Gastroesophageal sphincter (tissue), 4 donors: ENCODE measurements around the gene YPEL4. TPM values are rescaled to one million over a fixed set of nuclear protein-coding genes. Genes with fewer than 3 reads are reported as not detected.

Source experiments
- ATAC-seq: fragments of 150-250 bp; one replicate; pipeline ENCODE4 v1.9.1; 2016; ENCODE audit warnings: mild to moderate bottlenecking, moderate library complexity
- H3K27ac ChIP-seq, 4 donors: fragments of 200-600 bp; sonication (generic) in 3 of 4; 1 replicate in 3 of 4; 2 replicates in 1 of 4; pipeline ENCODE4 v1.5.1; 2016 to 2019
- H3K27me3 ChIP-seq: fragments of 200-600 bp; sonication (generic); one replicate; pipeline ENCODE4 v1.5.1; 2019
- H3K36me3 ChIP-seq, 2 donors: fragments of 200-600 bp; sonication (generic); one replicate each; pipeline ENCODE4 v1.5.1; 2019; ENCODE audit warnings: control low read depth in 1 of 2
- H3K4me1 ChIP-seq, 3 donors: fragments of 200-600 bp; sonication (generic); 1 replicate in 2 of 3; 2 replicates in 1 of 3; pipeline ENCODE4 v1.5.1; 2016 to 2019; ENCODE audit warnings: control low read depth in 2 of 3
- H3K4me3 ChIP-seq, 2 donors: fragments of 200-600 bp; sonication (generic); one replicate each; pipeline ENCODE4 v1.5.1; 2019; ENCODE audit warnings: mild to moderate bottlenecking in 1 of 2, moderate library complexity in 1 of 2
- H3K9me3 ChIP-seq, 3 donors: fragments of 200-600 bp; sonication (generic); one replicate each; pipeline ENCODE4 v1.5.1; 2017 to 2019; ENCODE audit warnings: control low read depth in 2 of 3
- EP300 ChIP-seq: sonication (generic); formaldehyde crosslinking; IDR thresholded peaks from one replicate; pipeline ENCODE4 v1.6.1; 2017; ENCODE audit warnings: antibody characterized with exemption, mild to moderate bottlenecking
- POLR2A ChIP-seq, 2 donors: fragments of 450-650 bp; IDR thresholded peaks; one replicate each; pipeline ENCODE4 v1.6.1; 2017; ENCODE audit warnings: antibody characterized with exemption in 2 of 2, mild to moderate bottlenecking in 2 of 2, moderate library complexity in 1 of 2
- POLR2AphosphoS5 ChIP-seq: sonication (generic); formaldehyde crosslinking; IDR thresholded peaks from one replicate; pipeline ENCODE4 v1.6.1; 2017; ENCODE audit warnings: antibody characterized with exemption
- WGBS, 2 donors: methylation state at CpG; one replicate each; pipeline ENCODE4 v1.1.5; 2018; ENCODE audit warnings: low coverage in 1 of 2; 5-methylcytosine and 5-hydroxymethylcytosine counted together
- total RNA-seq, 4 donors: library from RNA; depleted of rRNA; stranded (reverse); fragments of >200 nt; gene quantifications; one replicate each; pipeline ENCODE4 v1.1.0, GENCODE V29; 2016
- TF ChIP-seq, protein P1 (sequence below), 4 experiments: fragments of 200-600 bp in 2 of 4; fragments of 450-650 bp in 2 of 4; sonication (generic) in 1 of 4; IDR thresholded peaks; one replicate each; pipeline ENCODE4 v1.5.1; 2017 to 2019; ENCODE audit warnings: antibody characterized with exemption in 4 of 4, mild to moderate bottlenecking in 2 of 4, moderate library complexity in 2 of 4

Gene YPEL4
- total RNA-seq, 4 donors from 2014 or later = 1.2 to 3.3 (median 1.5) TPM

DNA sequence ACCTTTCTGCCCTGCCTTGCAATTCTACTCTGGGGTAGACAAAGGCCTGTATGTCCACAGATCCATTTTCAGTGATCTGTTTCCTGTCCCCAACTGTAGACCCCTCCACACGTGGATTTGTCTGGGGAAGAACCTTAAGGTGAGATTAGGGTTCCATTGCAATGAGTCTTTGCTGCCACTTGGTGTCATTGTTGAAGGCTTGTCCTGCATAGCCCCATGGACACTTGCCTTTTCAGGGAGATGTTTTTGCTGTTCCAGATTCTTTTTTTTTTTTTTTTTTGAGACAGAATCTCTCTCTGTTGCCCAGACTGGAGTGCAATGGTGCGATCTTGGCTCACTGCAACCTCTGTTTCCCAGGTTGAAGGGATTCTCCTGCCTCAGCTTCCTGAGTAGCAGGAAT is 30.4 kb downstream of the YPEL4 start:
- no peak for TF ChIP-seq POLR2AphosphoS5
- TF ChIP-seq, protein P1, sequence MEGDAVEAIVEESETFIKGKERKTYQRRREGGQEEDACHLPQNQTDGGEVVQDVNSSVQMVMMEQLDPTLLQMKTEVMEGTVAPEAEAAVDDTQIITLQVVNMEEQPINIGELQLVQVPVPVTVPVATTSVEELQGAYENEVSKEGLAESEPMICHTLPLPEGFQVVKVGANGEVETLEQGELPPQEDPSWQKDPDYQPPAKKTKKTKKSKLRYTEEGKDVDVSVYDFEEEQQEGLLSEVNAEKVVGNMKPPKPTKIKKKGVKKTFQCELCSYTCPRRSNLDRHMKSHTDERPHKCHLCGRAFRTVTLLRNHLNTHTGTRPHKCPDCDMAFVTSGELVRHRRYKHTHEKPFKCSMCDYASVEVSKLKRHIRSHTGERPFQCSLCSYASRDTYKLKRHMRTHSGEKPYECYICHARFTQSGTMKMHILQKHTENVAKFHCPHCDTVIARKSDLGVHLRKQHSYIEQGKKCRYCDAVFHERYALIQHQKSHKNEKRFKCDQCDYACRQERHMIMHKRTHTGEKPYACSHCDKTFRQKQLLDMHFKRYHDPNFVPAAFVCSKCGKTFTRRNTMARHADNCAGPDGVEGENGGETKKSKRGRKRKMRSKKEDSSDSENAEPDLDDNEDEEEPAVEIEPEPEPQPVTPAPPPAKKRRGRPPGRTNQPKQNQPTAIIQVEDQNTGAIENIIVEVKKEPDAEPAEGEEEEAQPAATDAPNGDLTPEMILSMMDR (IDR thresholded peaks at IDR 0.05) = no peak
- no peak for TF ChIP-seq POLR2A (IDR thresholded peaks at IDR 0.05)
- TF ChIP-seq EP300 = no peak
- 80 to 87% methylated on average over 1 to 2 of the region's 2 CpGs for WGBS, 2 donors
- H3K36me3 ChIP-seq = peaks cover 0 to 36% of the 10 kb centered on the region in 2 donors
- no peak for ATAC-seq
- no peak overlapping the region for H3K27ac ChIP-seq
- no peaks in the 10 kb centered on the region for H3K4me1 ChIP-seq
- peaks cover 0 to 8% (median 0%) of the 10 kb centered on the region in 3 donors for H3K9me3 ChIP-seq
- no peak overlapping the region for H3K4me3 ChIP-seq
- H3K27me3 ChIP-seq = no peaks in the 10 kb centered on the region

DNA sequence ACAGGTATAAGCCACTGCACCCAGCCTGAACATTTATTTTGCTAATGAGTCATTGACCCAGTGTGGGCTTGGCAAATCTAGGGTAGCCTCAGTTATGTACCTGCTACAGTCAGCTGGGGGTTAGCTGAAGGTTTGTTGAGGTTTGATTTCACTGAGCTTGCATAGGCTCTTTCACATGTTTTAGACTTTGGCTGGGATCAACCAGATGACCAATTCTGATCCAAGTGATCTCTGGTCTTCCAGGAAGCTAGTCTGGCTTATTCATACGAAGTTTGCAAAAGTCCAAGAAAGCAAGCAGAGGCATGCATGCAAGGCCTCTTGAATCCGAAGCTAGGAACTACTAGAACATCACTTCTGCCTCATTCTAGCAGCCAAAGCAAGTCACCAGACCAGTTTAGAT is 31.3 kb downstream of the YPEL4 start:
- H3K36me3 ChIP-seq = peaks cover 0 to 45% of the 10 kb centered on the region in 2 donors
- H3K4me3 ChIP-seq = no peak overlapping the region
- 86 to 92% methylated on average over 1 to 2 of the region's 2 CpGs for WGBS, 2 donors
- peaks cover 0 to 8% (median 0%) of the 10 kb centered on the region in 3 donors for H3K9me3 ChIP-seq
- H3K27me3 ChIP-seq = no peaks in the 10 kb centered on the region
- TF ChIP-seq, protein P1 (IDR thresholded peaks at IDR 0.05) = no peak
- H3K4me1 ChIP-seq = no peaks in the 10 kb centered on the region
- no peak overlapping the region for H3K27ac ChIP-seq
- no peak for ATAC-seq

DNA sequence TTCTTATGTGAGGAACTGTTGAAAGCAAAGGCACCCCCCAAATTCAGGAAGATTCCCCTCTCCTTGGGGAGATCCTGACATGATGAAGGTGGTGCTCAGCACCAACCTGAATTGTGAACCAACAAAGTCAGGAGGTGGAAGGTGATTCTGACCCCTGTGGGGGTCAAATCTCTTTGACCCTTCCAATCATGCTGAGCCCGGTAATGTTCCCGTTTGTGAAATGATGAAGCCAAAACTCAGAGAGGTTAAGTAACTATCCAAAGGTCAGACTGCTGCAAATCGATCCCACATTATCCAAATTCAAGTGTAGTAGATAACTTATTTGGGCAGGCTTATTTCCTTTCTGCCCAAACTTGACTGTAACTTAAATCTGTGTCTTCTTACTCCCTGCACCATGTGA is 33.1 kb downstream of the YPEL4 start:
- no peak for ATAC-seq
- no peak for TF ChIP-seq EP300
- TF ChIP-seq, protein P1 (IDR thresholded peaks at IDR 0.05) = no peak
- no peak for TF ChIP-seq POLR2AphosphoS5
- no peak for TF ChIP-seq POLR2A (IDR thresholded peaks at IDR 0.05)
- Histone ChIP-seq H3K9me3 (peaks cover 0 to 8% (median 0%) of the 10 kb centered on the region in 3 donors), H3K4me1 (no peaks in the 10 kb centered on the region), H3K36me3 (peaks cover 0 to 64% of the 10 kb centered on the region in 2 donors), H3K27ac (no peak overlapping the region), H3K27me3 (no peaks in the 10 kb centered on the region), H3K4me3 (no peak overlapping the region)
- 51 to 55% methylated on average over 3 of the region's 3 CpGs for WGBS, 2 donors

DNA sequence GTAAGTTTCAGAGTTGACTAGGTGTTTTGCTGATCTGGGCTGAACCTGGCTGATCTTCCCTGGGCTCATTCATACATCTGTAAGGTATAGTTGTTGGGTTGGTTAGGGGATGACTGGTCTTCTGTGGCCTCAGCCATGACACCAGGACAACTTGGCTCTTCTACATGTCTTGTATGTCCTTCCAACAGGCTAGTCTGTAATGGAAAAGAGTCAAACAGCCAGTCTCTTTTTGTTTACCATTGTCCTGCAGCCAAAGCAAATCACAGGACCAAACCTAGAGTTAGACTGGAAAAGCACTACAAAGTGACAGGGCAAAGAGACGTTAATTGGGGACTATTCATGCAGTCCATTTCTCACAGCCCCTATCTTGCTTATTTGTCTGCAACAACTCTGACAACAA is 34.4 kb downstream of the YPEL4 start:
- no peak for ATAC-seq
- H3K27me3 ChIP-seq = no peaks in the 10 kb centered on the region
- peaks cover 0 to 8% (median 0%) of the 10 kb centered on the region in 3 donors for H3K9me3 ChIP-seq
- peaks cover 0 to 76% of the 10 kb centered on the region in 2 donors for H3K36me3 ChIP-seq
- WGBS, 2 donors = 40 to 78% methylated on average over 1 of the region's 1 CpG
- no peak overlapping the region for H3K27ac ChIP-seq
- H3K4me3 ChIP-seq = no peak overlapping the region
- TF ChIP-seq POLR2AphosphoS5 (no peak), EP300 (no peak), POLR2A (IDR thresholded peaks at IDR 0.05) (no peak)
- TF ChIP-seq, protein P1 (IDR thresholded peaks at IDR 0.05) = no peak
- no peaks in the 10 kb centered on the region for H3K4me1 ChIP-seq

DNA sequence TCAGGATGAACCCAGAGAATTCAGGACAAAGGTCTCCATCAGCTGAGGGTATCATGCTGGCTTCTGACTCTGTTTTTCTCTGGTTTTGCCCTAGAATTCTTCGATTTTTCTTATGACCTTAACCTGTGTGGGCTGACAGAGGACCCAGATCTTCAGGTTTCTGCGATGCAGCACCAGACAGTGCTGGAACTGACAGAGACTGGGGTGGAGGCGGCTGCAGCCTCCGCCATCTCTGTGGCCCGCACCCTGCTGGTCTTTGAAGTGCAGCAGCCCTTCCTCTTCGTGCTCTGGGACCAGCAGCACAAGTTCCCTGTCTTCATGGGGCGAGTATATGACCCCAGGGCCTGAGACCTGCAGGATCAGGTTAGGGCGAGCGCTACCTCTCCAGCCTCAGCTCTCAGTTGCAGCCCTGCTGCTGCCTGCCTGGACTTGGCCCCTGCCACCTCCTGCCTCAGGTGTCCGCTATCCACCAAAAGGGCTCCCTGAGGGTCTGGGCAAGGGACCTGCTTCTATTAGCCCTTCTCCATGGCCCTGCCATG is 35.4 kb downstream of the YPEL4 start:
- Histone ChIP-seq H3K27ac (no peak overlapping the region), H3K36me3 (peaks cover 0 to 80% of the 10 kb centered on the region in 2 donors), H3K9me3 (peaks cover 0 to 2% (median 0%) of the 10 kb centered on the region in 3 donors), H3K27me3 (no peaks in the 10 kb centered on the region), H3K4me3 (no peak overlapping the region), H3K4me1 (no peaks in the 10 kb centered on the region)
- WGBS, 2 donors = 81% methylated on average over 3 of the region's 10 CpGs; no CpG with 5 or more reads in 1 of the 2 donors
- TF ChIP-seq POLR2AphosphoS5 (no peak), EP300 (no peak), POLR2A (IDR thresholded peaks at IDR 0.05) (no peak)
- TF ChIP-seq, protein P1 (IDR thresholded peaks at IDR 0.05) = no peak
- no peak for ATAC-seq
